Urinary bladder (tissue), 4 donors: ENCODE results near the gene ZBED2. TPM values are rescaled to one million over a fixed set of nuclear protein-coding genes. Genes with fewer than 3 reads are reported as not detected.

Experiments used
- DNase-seq: peaks from one replicate; pipeline ENCODE4 v3.0.0-alpha.2; 2015; ENCODE audit errors: extremely low spot score
- H3K27ac ChIP-seq: one replicate; pipeline ENCODE4 v1.5.1; 2013; ENCODE audit warnings: low read depth, mild to moderate bottlenecking, moderate library complexity
- H3K36me3 ChIP-seq: one replicate; pipeline ENCODE4 v1.6.1; 2013; ENCODE audit warnings: mild to moderate bottlenecking, moderate library complexity; ENCODE audit not compliant: insufficient read depth
- H3K4me1 ChIP-seq: one replicate; pipeline ENCODE4 v1.6.1; 2013; ENCODE audit warnings: mild to moderate bottlenecking, moderate library complexity; ENCODE audit not compliant: insufficient read depth
- H3K4me3 ChIP-seq: one replicate; pipeline ENCODE4 v1.5.1; 2013; ENCODE audit warnings: low read depth, low read length
- WGBS: extraction: QIAGEN DNeasy Blood & Tissue Kit; methylation state at CpG from one replicate; pipeline ENCODE4 v1.1.7; 2013; 5-methylcytosine and 5-hydroxymethylcytosine counted together
- polyA plus RNA-seq: library from polyadenylated mRNA; stranded (reverse); fragments of 200-250 nt; gene quantifications from one replicate; pipeline ENCODE4 v1.2.3, GENCODE V29; 2013
- total RNA-seq: library from RNA; depleted of rRNA; stranded (reverse); fragments of >200 nt; gene quantifications from one replicate; pipeline ENCODE4 v1.2.3, GENCODE V29; 2014
- donor health status: healthy with polysubstance abuse.
- donor health status: healthy.

ZBED2 gene
- total and polyA plus RNA-seq, 2 donors, result 0.04 TPM; not detected in 1

GRCh38 chr3:111613294-111613693, 18.1 kb upstream of the ZBED2 start:
- Histone ChIP-seq H3K4me3 (no peak overlapping the region), H3K4me1 (no peaks in the 10 kb centered on the region), H3K36me3 (no peaks in the 10 kb centered on the region), H3K27ac (no peak overlapping the region)
- no peak for DNase-seq
- 80% methylated on average over 1 of the region's 1 CpG for WGBS

GRCh38 chr3:111610612-111611054, 15.5 kb upstream of the ZBED2 start:
- no peaks in the 10 kb centered on the region for H3K4me1 ChIP-seq
- DNase-seq, result no peak
- H3K27ac ChIP-seq, result no peak overlapping the region
- 77% methylated on average over 8 of the region's 8 CpGs for whole genome bisulfite sequencing
- no peak overlapping the region for H3K4me3 ChIP-seq
- H3K36me3 ChIP-seq, result peaks cover 2% of the 10 kb centered on the region

DNA sequence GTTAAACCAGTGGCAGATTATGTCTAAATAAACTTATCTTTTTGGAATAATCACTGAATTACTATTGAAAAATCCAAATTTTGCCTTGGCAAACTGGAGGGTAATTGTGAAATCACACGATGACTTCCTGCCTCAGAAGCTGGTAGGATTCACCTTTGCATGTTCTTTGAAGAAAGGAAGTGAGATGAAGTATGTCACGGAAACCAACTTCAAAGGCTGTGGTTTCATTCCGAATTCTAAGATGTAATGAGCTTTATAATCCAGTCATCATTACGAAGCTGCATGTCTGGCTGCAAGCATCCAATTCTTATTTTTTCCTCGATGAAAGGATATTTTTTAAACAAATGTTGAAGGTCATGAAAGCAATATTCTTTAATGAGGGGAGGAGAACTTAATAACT, 15.0 kb upstream of the ZBED2 start:
- no peak overlapping the region for H3K27ac ChIP-seq
- DNase-seq, result no peak
- 60% methylated on average over 5 of the region's 5 CpGs for WGBS
- H3K36me3 ChIP-seq, result peaks cover 2% of the 10 kb centered on the region
- no peak overlapping the region for H3K4me3 ChIP-seq
- H3K4me1 ChIP-seq, result no peaks in the 10 kb centered on the region

- Histone ChIP-seq H3K36me3 (peaks cover 2% of the 10 kb centered on the region), H3K4me1 (no peaks in the 10 kb centered on the region), H3K27ac (no peak overlapping the region), H3K4me3 (no peak overlapping the region)
- no peak for DNase-seq
- WGBS, result 85% methylated on average over 2 of the region's 2 CpGs
These were observed 14.6 kb upstream of the ZBED2 start for GRCh38 chr3:111609700-111610099.

DNA sequence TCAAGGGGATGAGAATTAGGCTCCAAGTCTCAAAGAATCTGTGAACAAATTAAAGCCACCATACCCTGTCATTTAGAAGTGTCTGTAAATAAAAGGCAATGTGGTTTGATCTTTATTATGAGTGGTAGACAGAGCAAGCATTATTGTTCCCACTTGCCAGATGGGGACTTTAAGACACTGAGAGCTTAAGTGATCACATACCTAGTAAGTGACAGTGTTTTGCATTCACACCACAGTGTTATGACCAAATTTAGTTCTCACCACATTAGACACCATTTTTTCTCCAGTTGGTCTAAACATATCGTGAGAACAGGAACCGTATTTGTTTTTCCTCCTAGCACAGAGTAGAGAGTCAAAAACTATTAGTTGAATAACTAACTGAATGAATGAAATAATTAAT, 13.2 kb upstream of the ZBED2 start:
- DNase-seq, result no peak
- peaks cover 2% of the 10 kb centered on the region for H3K36me3 ChIP-seq
- no peak overlapping the region for H3K27ac ChIP-seq
- no peaks in the 10 kb centered on the region for H3K4me1 ChIP-seq
- 88% methylated on average over 2 of the region's 2 CpGs for WGBS
- no peak overlapping the region for H3K4me3 ChIP-seq

DNA sequence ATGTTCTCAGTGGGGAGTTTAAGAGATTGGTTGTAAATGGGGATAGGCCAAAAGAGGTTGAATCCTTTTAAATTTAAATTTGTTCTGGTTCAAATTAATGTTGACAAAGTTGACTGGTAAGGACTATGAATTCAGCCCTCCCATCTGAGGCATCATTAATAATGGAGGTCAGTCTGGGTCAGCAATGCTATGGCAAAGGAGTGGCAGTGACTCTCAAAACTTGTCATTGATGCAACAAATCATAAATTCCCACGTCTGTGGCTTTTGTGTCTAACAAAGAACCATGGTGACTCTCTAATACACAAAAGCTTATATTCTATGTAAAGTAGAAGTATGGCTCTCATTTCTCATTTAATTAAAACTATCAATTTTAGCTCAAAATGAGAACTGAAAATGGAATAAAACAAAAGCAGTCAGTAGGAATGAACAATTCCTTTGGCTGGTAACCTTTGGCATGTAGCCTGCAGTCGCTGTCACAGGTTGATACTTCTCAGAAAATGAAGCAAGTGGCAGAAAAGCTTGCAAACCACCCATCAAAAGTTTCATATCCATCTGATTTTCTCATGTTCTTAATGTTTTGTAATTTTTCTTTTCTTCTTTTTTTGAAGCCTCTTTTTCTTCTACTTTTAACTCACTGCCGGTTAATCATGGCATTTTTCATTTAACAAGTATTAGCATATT, 12.2 kb upstream of the ZBED2 start:
- DNase-seq, result no peak
- peaks cover 2% of the 10 kb centered on the region for H3K36me3 ChIP-seq
- H3K4me1 ChIP-seq, result no peaks in the 10 kb centered on the region
- no peak overlapping the region for H3K4me3 ChIP-seq
- H3K27ac ChIP-seq, result no peak overlapping the region
- 89% methylated on average over 3 of the region's 3 CpGs for WGBS

GRCh38 chr3:111605493-111605892, 10.3 kb upstream of the ZBED2 start:
- 85% methylated on average over 2 of the region's 2 CpGs for WGBS
- Histone ChIP-seq H3K4me1 (no peaks in the 10 kb centered on the region), H3K4me3 (no peak overlapping the region), H3K36me3 (peaks cover 2% of the 10 kb centered on the region), H3K27ac (no peak overlapping the region)
- no peak for DNase-seq

DNA sequence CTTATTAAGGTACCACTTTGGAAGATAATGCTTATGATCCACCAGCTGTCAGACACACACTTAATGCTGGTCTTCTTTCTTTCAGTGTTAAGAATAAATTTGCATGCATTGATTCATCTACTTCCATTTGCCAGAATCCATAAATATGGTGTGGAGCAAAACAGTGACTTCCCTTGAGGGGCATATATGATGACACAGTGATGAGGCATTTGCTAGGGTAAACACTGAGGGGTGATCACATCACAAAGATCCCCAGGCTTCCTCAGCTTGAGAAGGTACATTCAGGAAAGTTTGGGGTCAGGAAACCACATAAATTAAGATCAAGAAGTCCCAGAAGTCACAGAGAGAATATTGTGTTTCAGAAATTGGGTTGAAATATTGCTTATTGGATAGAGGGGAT, 9.9 kb upstream of the ZBED2 start:
- no peak overlapping the region for H3K27ac ChIP-seq
- peaks cover 2% of the 10 kb centered on the region for H3K36me3 ChIP-seq
- H3K4me3 ChIP-seq, result no peak overlapping the region
- DNase-seq, result no peak
- H3K4me1 ChIP-seq, result no peaks in the 10 kb centered on the region

DNA sequence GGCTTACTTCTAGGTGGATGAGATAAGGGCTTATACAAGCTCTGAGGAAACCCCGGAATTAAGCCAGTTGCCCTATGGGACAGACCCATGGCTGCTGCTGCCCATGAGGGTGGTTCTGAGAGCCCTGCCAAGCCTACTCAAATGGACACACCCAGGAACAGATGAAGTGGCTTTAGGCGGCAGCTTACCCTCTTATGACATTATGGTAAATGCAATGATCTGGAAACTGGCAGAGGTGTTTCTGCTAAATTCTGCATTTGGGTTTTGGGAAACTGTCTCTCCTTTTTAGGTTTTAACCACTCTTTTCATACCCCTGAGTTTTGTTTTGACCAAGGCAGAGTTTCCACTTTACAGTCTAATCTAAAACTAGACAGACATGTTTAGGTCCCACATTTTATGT, 9.0 kb upstream of the ZBED2 start:
- no peak overlapping the region for H3K27ac ChIP-seq
- DNase-seq, result no peak
- WGBS, result 85% methylated on average over 2 of the region's 2 CpGs
- no peaks in the 10 kb centered on the region for H3K4me1 ChIP-seq
- no peak overlapping the region for H3K4me3 ChIP-seq
- H3K36me3 ChIP-seq, result peaks cover 2% of the 10 kb centered on the region

GRCh38 chr3:111603679-111604078, 8.5 kb upstream of the ZBED2 start:
- Histone ChIP-seq H3K27ac (no peak overlapping the region), H3K36me3 (peaks cover 2% of the 10 kb centered on the region), H3K4me3 (no peak overlapping the region), H3K4me1 (no peaks in the 10 kb centered on the region)
- WGBS, result 92% methylated on average over 1 of the region's 1 CpG
- DNase-seq, result no peak

GRCh38 chr3:111601810-111602209, 6.7 kb upstream of the ZBED2 start:
- Histone ChIP-seq H3K27ac (no peak overlapping the region), H3K36me3 (no peaks in the 10 kb centered on the region), H3K4me1 (no peaks in the 10 kb centered on the region), H3K4me3 (no peak overlapping the region)
- WGBS, result 94% methylated on average over 4 of the region's 4 CpGs
- no peak for DNase-seq

DNA sequence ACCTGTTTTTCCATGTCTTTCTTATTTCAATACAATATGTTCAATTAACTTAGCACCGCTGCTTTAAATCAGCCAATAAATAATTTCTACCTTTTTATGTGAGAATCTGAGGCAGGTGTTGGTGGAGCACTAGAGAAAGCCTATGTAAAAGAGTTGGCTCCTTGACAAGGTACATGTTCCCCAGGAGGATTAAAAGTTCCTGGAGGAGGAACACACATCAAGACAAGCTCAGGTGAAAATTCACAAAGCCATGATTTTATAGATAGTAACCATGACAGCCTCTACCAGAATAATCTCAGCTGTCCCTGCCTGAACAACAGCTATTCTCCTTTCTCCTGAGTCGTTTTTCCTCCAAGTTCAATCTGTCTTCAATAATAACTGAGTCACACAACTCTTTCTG, 3.4 kb upstream of the ZBED2 start:
- no peak for DNase-seq
- WGBS, result 70% methylated on average over 2 of the region's 2 CpGs

DNA sequence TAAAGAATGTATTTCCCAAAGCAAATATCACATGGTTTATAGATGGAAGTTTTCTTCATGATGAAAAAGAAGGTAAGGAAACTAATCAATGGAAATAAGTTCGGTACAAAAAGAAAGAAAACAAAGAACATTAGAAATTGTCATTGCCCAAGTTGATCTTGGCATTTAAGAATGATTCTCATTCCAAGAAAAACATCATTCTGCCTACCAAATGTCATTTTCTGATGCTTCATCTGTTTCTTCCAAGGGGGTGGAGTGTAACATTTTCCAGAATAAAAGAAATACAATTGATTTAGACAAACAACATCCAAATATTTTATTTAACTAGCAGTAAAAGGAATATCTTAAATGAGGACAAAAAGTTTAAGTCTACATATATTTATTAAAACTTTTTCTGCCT, 3.0 kb upstream of the ZBED2 start:
- H3K27ac ChIP-seq, result no peak overlapping the region
- DNase-seq, result no peak

More for the DNA sequence above, 3.4 kb upstream of the ZBED2 start:
- Histone ChIP-seq H3K4me3 (no peak overlapping the region), H3K27ac (no peak overlapping the region), H3K4me1 (no peaks in the 10 kb centered on the region), H3K36me3 (no peaks in the 10 kb centered on the region)

GRCh38 chr3:111596328-111596727, 1.2 kb upstream of the ZBED2 start:
- Histone ChIP-seq H3K27ac (no peak overlapping the region), H3K36me3 (no peaks in the 10 kb centered on the region), H3K4me1 (no peaks in the 10 kb centered on the region), H3K4me3 (no peak overlapping the region)
- no peak for DNase-seq
- WGBS, result 89% methylated on average over 4 of the region's 4 CpGs

More for the DNA sequence above, 3.0 kb upstream of the ZBED2 start:
- no peak overlapping the region for H3K4me3 ChIP-seq
- H3K4me1 ChIP-seq, result no peaks in the 10 kb centered on the region
- H3K36me3 ChIP-seq, result no peaks in the 10 kb centered on the region
- 86% methylated on average over 1 of the region's 1 CpG for WGBS

DNA sequence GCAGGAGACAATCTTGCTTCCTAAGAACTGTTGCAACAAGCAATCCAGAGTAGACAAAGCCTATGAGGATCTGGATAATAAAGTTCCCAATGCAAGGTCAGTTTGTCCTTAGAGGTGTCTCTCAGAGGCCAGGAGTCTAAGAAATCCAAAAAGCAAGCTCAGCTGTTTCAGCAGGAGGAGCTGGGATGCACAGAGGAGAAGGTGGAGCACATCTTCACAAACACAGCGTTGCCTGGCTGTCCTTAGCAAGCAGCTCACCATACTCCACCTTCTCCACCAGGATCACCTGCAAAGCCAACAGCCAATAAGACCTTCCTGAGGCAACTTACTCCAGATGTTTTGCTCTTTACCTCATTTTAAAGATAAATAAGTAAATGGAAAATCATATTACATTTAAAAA, 365 bp downstream of the ZBED2 start:
- Histone ChIP-seq H3K27ac (no peak overlapping the region), H3K4me3 (no peak overlapping the region), H3K36me3 (no peaks in the 10 kb centered on the region), H3K4me1 (no peaks in the 10 kb centered on the region)
- no peak for DNase-seq
- WGBS, result 45% methylated on average over 1 of the region's 1 CpG
